Measurements from ENCODE around the gene SDF4.

Gene SDF4

DNA sequence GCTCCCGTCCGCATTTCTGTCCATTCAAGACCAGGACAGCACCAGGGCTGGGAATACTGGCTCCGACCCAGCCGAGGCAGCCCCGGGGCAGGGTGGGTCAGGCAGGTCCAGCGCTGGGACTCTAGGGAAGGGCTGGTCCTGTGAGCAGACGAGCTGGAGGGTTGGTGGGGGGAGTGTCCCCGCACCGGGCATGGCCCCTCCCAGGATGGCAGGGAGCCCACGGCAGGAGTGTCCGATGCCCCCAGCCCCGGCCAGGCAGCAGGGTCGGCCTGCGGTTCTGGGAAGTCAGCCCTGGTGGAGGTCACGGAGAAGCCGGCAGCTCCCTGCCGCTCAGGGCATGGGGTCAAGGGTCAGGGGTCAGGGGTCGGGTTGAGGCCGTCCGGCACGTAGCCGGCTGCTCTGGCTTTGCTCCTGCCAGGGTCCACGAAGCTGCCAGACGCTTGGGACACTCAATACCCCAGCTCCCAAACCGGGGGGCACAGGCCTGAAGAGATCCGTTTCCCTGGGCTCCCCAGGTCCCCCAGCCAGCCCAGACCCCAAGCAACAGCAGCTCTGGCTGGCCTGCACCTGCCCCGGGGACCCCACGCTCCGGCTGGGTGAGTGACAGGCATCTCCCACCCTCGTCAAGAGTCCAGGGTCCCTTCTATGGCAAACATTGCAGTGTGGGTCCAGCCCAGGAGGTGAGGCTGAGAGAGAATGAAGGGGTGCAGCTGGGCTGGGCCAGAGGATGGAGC lies 8.0 kb upstream of the SDF4 start:
- H3K27ac ChIP-seq, result no peak overlapping the region
- TF ChIP-seq, protein P1, sequence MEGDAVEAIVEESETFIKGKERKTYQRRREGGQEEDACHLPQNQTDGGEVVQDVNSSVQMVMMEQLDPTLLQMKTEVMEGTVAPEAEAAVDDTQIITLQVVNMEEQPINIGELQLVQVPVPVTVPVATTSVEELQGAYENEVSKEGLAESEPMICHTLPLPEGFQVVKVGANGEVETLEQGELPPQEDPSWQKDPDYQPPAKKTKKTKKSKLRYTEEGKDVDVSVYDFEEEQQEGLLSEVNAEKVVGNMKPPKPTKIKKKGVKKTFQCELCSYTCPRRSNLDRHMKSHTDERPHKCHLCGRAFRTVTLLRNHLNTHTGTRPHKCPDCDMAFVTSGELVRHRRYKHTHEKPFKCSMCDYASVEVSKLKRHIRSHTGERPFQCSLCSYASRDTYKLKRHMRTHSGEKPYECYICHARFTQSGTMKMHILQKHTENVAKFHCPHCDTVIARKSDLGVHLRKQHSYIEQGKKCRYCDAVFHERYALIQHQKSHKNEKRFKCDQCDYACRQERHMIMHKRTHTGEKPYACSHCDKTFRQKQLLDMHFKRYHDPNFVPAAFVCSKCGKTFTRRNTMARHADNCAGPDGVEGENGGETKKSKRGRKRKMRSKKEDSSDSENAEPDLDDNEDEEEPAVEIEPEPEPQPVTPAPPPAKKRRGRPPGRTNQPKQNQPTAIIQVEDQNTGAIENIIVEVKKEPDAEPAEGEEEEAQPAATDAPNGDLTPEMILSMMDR (conservative IDR thresholded peaks at IDR 0.05), result no peak

DNA sequence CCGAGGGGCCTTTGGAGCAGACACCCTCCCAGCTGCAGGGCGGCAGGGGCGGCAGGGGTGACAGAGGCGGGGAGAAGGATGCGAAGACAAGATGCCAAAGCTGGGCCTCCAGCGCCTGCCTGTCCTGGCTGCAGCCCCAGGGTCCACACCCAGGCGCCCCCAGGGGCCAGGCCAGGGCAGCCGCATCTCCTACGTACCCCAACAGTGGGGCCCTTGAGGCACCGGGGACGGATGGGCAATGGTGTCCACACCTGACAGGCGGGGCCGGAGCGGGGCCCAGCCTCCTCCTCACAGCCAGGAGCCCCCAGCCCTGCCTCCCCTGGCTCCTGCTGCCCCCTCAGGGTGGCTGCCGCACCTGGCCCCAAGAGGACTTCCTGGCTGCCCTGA lies 7.4 kb upstream of the SDF4 start:
- TF ChIP-seq, protein P1 (conservative IDR thresholded peaks at IDR 0.05), result no peak
- no peak overlapping the region for H3K27ac ChIP-seq

DNA sequence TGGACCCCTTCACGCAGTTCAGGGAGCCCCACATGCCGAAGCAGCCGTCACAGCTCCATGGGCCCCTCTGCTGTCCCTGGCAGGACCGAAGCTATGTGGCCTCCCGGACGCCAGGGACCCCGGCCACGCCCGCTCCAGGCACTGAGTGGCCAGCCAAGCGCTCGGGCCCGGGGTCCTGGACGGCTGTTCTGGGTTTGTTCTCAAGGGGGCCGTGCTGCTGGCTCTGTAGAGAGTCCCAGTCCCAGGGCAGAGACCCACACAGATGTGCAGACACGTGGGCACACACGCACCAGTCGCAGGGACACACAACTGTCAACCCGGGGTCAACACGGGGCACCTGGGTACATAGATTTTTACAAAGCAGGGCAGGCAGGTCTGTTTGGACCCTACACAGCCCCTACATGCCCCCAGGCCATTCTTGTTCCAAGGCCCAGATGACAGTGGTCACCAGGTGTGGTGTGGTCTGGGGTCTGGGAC lies 6.9 kb upstream of the SDF4 start:
- peak overlapping the region; percentile 61; the same call in 1 of the 2 replicates for H3K27ac ChIP-seq
- TF ChIP-seq, protein P1 (conservative IDR thresholded peaks at IDR 0.05), result no peak

DNA sequence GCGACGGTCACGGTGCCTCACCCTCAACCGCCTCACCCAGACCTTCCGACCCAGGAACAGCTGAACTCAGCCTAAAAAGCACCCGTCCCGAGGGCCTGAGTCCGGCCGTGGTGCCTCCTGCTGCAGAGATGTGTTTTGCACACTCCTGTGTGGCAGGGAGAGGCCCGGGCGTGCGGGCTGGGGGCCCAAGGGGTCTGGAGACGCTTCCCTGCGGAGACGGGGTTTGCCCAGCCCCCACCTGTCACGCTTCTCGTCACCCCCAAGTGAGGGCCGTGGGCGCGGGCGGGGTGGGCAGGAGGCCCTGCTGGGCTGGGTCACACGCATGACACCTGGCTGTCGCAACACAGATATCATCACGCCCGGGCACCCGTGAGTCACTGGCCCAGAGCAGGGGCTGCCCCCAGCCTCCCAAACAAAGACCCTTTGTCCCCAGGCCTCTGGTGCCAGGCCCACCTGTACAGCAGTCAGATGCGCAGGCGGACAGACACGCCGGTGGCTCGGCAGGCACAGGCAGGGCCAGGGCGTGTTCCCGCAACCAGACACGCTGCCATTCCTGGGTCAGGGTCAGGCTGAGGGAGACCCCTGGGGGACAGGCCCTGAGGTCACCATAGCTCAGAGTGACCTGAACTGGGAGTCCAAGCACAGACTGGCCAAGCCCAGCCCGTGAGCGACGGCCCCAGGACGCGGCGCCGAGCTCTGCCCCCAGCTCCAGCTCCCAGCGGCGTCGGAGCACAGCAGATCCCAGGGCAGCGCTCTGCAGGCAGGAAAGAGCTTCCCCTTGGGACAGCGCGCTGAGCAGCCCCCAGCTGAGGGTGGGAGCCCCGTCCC lies 6.3 kb upstream of the SDF4 start:
- TF ChIP-seq, protein P1 (conservative IDR thresholded peaks at IDR 0.05), result no peak
- peak overlapping the region; percentile 61 for H3K27ac ChIP-seq

DNA sequence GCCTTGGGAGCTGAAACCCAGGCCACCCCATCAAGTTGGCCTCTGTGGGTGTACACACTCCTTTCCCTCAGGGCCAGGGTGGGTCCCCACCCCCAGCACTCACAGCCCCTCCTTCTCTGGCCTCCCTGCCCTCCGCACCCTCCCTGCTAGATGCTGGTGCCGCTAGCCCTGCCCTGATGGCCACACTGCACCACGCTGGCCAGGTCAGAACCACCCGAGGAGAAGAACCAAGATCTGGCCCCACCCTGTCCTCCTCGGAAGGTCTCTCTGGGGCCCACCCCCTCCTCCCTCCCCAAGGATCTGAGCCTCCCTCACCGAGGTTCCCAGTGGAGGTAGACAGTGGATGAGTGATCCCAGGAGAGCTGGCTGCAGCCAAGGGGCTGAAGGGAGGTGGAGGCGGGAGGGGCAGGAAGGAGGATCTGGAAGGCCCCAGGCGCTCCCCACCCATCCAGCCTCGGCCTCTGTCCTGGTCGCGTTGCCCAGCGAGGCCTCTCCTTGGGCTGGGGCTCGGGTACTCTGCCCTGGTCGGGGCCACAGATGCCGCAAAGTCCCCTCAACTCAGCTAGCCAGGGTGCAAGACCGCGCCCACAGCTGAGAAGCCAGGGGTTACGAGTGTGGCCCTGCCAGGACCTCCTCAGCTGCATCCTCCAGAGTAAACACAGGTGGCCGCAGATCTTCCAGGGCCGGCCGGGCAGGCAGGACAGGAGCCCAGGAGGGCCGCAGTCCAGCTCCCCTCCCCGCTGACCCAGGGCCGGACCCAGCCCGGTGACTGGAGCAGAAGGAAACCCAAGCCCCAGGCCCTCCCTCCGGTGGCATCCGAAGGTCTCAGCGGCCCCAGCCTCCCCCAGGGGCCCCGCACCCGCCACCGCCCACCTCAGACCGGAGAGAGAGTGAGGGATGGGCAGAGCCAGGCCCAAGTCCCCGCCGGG lies 5.4 kb upstream of the SDF4 start:
- TF ChIP-seq, protein P1 (conservative IDR thresholded peaks at IDR 0.05), result no peak
- H3K27ac ChIP-seq, result peak overlapping the region; percentile 61

DNA sequence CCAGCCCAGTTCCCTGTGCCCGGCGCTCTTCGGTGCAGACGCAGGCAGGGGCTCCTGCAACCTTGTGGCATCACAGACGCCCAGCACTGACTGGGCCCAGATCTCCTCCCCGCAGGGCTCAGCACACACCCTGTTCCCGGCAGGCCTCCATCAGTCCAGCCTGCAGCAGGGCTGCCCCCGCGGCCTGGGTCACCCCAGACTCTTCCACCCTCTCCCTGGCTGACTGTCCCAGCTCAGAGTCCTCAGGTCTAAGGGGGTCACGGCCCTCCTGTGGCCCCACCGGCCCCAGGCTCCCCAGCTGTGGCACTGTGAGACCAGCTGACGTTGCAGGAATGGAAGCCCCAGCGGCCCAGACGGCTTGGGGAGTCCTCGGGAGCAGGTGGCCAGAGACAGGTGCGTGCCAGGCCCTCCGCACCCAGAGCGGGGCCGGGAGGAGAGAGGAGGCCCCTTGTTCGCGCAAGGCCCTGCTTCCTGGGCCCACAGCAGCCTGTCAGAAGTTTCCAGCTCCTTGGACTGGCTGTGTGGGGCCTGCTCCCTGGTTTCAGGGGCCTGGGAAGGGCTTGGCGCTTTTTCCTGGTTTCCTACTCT lies 4.5 kb upstream of the SDF4 start:
- peak overlapping the region; percentile 61 for H3K27ac ChIP-seq

More for the DNA sequence above, 4.5 kb upstream of the SDF4 start:
- TF ChIP-seq, protein P1 (conservative IDR thresholded peaks at IDR 0.05), result no peak

All from VCaP (cell line).